GM18520 (cell line): ENCODE results near the gene DCAF12.
"Not testable (repeated sequence)": the region's sequence is repeated elsewhere in the genome, so short reads cannot be mapped to it uniquely, and the experiment has no call there.

Experiments
- ATAC-seq: cut with Tn5 transposase; IDR thresholded peaks from one replicate; pipeline ENCODE4 v1.9.1; 2021; ENCODE audit not compliant: unreplicated experiment

Gene DCAF12

GRCh38 chr9:34126207-34127034 lies at the start of gene DCAF12:
DCAF12 (minus strand) TSS chr9:34126698; CDS start chr9:34126431, 267 bp downstream.
- ATAC-seq, result peak; percentile 58

- no peak for ATAC-seq
Measured at GRCh38 chr9:34176089-34176488, 49.6 kb upstream of the DCAF12 start.

- ATAC-seq, result no peak
Measured at GRCh38 chr9:34171753-34172535, 45.4 kb upstream of the DCAF12 start.

- no peak for ATAC-seq
Measured at GRCh38 chr9:34170237-34170991, 43.9 kb upstream of the DCAF12 start.

GRCh38 chr9:34169125-34169524 lies 42.6 kb upstream of the DCAF12 start:
- ATAC-seq, result no peak

- no peak for ATAC-seq
Measured at GRCh38 chr9:34163434-34163833, 36.9 kb upstream of the DCAF12 start.

- ATAC-seq, result no peak
Measured at GRCh38 chr9:34158362-34158869, 31.9 kb upstream of the DCAF12 start.

- ATAC-seq, result no peak
Measured at GRCh38 chr9:34157898-34158297, 31.4 kb upstream of the DCAF12 start.

- ATAC-seq, result no peak
Measured at GRCh38 chr9:34157318-34157717, 30.8 kb upstream of the DCAF12 start.

- no peak for ATAC-seq
Measured at GRCh38 chr9:34154057-34154456, 27.6 kb upstream of the DCAF12 start.

GRCh38 chr9:34151398-34151797 lies 24.9 kb upstream of the DCAF12 start:
- ATAC-seq, result no peak

GRCh38 chr9:34145165-34145564 lies 18.7 kb upstream of the DCAF12 start:
- no peak for ATAC-seq

- no peak for ATAC-seq
Measured at GRCh38 chr9:34143116-34143515, 16.6 kb upstream of the DCAF12 start.

GRCh38 chr9:34140853-34141252 lies 14.4 kb upstream of the DCAF12 start:
- no peak for ATAC-seq

GRCh38 chr9:34139477-34140146 lies 13.1 kb upstream of the DCAF12 start:
- no peak for ATAC-seq

- ATAC-seq, result not testable (repeated sequence)
Measured at GRCh38 chr9:34138644-34139043, 12.1 kb upstream of the DCAF12 start.

GRCh38 chr9:34134521-34134920 lies 8.0 kb upstream of the DCAF12 start:
- no peak for ATAC-seq

- no peak for ATAC-seq
Measured at GRCh38 chr9:34133436-34133949, 7.0 kb upstream of the DCAF12 start.

GRCh38 chr9:34131571-34131970 lies 5.1 kb upstream of the DCAF12 start:
- ATAC-seq, result no peak
